GM21515 (cell line): ENCODE measurements around the gene UTP25.
A peak's percentile ranks its signal among the peaks of the same experiment; 100 is the strongest.
"Not testable (repeated sequence)": the region's sequence is repeated elsewhere in the genome, so short reads cannot be mapped to it uniquely, and the experiment has no call there.

Source experiments
- ATAC-seq: cut with Tn5 transposase; IDR thresholded peaks from one replicate; pipeline ENCODE4 v1.9.1; 2021; ENCODE audit not compliant: unreplicated experiment

The UTP25 gene

GRCh38 chr1:209890641-209891330 is 63.0 kb downstream of the UTP25 start:
- no peak for ATAC-seq

GRCh38 chr1:209893751-209894150 is 66.0 kb downstream of the UTP25 start:
- ATAC-seq: no peak

GRCh38 chr1:209895709-209896108 is 67.9 kb downstream of the UTP25 start:
- no peak for ATAC-seq

GRCh38 chr1:209896346-209896745 is 68.6 kb downstream of the UTP25 start:
- ATAC-seq: no peak

GRCh38 chr1:209898271-209898670 is 70.5 kb downstream of the UTP25 start:
- not testable (repeated sequence) for ATAC-seq

- ATAC-seq: not testable (repeated sequence)
These were observed 71.1 kb downstream of the UTP25 start for GRCh38 chr1:209898851-209899250.

GRCh38 chr1:209899948-209900347 is 72.2 kb downstream of the UTP25 start:
- ATAC-seq: peak; percentile 54

GRCh38 chr1:209900734-209901133 is 73.0 kb downstream of the UTP25 start:
- ATAC-seq: no peak

- no peak for ATAC-seq
These were observed 73.4 kb downstream of the UTP25 start for GRCh38 chr1:209901211-209901610.

GRCh38 chr1:209904774-209905173 is 77.0 kb downstream of the UTP25 start:
- ATAC-seq: not testable (repeated sequence)
